ENCODE measurements around the gene MRTFA.
"Not testable (repeated sequence)": the region's sequence is repeated elsewhere in the genome, so short reads cannot be mapped to it uniquely, and the experiment has no call there.

The MRTFA gene

DNA sequence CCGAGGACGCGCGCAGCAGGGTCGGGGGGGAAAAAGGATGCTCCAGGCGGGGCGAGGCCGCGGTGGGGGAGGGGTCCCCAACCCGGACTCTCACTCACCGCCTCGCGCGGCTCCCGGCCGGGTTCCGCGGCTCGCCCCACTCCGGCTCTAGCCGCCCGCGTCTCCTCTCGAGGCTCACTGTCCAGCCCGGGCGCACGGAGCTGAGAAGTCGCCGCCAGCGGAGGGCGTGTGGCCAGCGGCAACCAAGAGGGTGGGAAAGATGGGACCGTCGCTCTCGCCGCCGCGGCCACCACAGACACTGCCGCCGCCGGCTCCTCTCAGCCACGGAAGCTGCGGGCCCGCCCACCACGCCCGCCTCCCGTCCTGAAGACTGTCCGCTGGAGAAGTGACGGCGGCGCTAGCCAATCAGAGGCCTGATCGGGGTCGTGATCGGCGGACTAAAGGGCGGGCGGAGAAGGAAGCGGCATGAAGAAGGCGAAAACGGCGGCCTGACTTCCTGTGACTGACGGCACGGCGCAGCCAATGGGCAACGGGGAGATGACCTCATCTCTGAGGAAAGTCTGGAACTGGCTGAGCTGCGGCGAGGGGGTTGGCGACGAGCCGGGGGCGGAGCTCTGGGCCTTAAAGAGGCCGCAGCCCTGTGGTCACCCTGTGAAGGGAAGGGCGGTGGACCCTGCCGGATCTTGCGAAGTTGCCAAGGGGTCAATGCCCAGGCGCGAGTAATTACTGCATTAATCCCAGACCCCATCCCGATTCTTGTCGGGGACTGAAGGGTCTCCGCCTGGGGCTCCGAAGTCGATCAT, at the start of gene MRTFA:
TSS of gene MRTFA (minus strand) at position 340 of the 803 bp plus-strand sequence.
- peak; percentile 99 for DNase-seq

DNA sequence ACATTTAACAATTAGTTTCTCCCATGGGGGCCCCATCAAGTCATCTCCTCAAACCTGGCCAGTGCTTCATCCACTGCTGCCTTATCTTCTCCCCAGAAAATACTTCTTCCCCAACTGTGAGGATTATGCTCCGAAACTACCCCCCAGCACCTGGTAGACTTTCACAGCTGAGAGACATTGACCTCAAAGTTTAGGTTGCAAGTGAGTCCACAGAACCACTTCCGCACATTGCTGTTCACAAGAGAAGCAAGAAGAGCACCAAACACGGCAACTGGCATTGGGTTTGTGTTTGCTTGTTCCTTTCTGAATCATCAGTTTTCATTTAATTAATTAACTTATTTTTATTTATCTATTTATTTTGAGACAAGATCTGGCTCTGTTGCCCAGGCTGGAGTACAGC, 48.9 kb upstream of the MRTFA start:
- no peak for DNase-seq

DNA sequence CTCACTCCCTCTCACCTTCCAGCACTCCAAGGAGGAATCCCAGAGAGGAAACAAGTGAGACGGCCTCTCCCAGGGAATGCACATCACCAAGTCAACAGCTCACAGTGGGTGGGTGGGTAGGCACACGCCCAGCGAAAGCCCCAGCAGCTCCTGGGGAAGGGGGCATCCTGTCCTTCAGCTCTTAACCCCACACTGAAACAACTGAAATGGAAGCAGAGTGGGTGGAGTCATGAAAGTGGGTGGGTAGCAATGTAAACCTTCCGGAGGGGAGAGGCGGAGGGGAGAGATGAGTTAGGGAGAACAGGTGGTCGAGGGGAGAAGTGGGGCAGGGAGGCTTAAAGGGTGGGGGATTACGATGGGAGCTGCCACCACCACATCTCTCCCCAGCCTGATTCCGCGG, 48.2 kb upstream of the MRTFA start:
- DNase-seq = no peak

DNA sequence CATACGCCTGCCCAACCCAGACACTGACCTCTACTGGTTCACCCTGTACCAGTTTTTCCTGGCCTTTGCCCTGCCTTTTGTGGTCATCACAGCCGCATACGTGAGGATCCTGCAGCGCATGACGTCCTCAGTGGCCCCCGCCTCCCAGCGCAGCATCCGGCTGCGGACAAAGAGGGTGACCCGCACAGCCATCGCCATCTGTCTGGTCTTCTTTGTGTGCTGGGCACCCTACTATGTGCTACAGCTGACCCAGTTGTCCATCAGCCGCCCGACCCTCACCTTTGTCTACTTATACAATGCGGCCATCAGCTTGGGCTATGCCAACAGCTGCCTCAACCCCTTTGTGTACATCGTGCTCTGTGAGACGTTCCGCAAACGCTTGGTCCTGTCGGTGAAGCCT, 44.9 kb upstream of the MRTFA start:
- DNase-seq = no peak

DNA sequence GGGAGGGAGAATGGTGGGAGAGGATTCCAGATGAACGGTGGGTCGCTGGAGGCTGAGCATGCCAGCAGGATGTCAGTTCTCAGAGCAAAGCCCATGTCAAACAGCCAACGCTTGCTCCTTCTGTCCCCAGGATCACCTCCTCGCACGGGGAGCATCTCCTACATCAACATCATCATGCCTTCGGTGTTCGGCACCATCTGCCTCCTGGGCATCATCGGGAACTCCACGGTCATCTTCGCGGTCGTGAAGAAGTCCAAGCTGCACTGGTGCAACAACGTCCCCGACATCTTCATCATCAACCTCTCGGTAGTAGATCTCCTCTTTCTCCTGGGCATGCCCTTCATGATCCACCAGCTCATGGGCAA, 44.3 kb upstream of the MRTFA start:
- DNase-seq = no peak

DNA sequence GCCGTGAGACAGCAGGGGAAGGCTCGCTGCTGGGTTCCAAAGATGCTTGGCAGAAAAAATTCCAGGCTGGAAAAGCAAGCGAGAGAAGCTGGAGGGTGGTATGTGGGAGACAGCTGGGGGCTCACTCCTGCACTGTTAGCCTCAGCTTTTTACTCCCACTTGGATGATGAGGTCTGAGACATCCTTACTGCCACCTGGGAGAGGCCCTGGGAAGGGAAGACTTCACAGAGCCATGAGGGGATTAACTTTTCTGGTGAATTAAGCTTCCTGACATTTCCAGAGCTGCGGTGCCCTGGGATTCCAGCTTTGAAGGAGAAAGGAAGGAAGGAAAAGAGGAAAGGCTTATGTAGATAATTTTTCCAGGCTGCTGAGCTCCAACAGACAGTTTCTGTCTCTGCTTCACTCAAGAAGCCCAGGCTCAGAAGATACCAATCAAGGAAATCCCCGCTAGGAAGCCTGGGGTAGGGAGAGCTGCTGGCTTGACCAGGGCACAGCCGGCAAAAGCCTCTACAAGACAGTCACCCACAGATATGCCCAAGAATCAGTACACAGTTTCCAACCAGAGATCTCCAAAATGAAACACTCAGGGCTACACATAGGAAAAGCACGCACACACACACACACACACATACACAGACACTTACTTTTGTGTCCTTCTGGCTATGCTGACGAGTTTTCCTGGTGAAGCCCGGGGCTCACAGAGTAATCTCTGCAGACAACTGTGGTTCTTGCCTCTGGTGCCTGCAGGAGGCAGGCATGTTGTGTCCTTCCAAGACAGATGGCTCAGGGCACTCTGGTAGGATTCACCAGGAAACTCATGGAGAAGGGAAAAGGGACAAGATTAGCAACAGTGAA, 43.7 kb upstream of the MRTFA start:
- DNase-seq = no peak

DNA sequence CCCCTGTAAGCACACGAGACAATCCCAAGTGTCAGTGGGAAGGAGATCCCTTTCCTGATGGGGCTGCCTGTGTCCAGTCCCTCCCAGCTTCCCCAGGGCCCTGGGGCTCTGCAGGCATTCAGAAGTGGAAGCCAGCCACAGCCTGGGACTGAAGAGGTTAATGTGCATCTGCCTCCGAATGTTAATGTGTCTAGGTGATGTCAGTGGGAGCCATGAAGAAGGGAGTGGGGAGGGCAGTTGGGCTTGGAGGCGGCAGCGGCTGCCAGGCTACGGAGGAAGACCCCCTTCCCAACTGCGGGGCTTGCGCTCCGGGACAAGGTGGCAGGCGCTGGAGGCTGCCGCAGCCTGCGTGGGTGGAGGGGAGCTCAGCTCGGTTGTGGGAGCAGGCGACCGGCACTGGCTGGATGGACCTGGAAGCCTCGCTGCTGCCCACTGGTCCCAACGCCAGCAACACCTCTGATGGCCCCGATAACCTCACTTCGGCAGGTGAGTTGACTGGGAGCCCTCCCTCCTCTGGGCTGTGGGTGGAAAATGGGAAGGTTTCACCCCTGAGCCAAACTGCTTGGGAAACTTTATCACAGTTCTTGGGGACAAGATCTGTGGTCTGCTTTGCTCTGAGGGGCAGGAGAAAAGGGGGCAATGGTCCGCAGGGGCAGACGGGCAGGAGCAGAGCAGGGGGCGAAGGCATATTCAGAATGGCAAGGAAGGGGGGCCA, 42.9 kb upstream of the MRTFA start, which contains the start of gene MCHR1:
TSS of gene MCHR1 (plus strand) at position 236 of the 715 bp plus-strand sequence. CDS start at position 405, 169 bp downstream.
- DNase-seq = no peak

DNA sequence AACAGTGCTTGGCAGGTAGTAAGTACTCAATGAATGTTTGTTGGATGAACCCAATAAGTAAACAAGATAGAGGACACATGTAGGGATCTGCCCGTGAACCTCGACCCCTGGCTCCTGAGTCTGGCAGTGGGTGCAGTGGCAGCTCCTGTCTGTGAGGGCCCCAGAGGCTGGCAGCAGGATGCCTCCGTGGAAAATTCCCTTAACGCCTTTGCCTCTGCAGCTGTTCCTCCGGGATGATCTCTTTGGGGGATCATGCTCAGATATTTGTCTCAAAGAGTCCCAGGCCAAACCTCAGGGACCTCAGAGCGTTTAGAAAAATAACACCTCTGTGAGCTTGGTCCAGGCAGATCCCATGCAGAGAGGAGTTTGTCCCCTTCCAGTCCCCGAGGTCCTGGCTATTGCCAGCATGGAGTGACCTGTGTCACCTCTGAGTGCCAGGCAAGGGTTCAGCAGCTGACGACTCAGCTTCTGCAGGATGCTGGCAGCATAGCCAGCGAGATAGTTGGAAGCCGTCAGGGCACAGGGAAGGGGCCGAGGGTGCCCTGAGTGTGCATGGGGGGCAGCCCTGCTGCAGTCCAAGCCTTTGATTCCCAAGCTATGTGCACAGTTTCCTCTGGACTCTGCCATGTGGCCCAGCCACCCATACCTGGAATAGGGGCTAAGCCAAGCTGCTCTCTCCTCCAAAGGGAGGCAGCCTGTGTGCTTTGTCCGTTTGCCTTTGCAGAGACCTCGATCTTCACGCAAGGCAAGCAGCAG, 42.2 kb upstream of the MRTFA start:
- no peak for DNase-seq

DNA sequence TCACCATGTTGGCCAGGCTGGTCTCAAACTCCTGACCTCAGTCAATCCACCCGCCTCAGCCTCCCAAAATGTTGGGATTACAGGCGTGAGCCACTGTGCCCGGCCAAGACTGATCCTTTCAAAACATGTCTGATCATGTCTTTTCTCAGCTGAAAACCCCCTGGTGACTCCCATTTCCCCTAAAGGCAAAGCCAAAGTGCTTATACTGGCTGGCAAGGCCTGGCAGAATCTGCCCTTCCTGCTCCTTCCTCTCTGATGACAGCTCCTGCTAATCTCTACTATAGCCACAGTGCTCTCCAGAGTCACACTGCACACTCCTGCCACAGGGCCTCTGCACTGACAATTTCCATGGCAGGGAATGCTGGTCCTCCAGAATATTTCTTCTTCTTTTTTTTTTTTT, 40.1 kb upstream of the MRTFA start:
- DNase-seq = no peak

DNA sequence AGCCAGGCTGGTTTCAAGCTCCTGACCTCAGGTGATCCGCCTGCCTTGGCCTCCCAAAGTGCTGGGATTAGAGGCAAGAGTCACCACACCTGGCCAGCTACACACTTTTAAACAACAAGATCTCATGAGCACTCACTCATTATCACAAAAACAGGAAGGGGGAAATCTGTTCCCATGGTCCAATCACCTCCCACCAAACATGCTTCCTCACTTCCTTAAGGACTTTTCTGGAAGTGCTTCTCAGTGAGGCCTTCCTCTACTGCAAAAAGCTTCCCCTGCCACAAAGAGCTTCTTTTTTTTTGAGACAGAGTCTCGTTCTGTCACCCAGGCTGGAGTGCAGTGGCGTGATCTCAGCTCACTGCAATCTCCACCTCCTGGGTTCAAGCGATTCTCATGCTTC, 39.6 kb upstream of the MRTFA start:
- not testable (repeated sequence) for DNase-seq

DNA sequence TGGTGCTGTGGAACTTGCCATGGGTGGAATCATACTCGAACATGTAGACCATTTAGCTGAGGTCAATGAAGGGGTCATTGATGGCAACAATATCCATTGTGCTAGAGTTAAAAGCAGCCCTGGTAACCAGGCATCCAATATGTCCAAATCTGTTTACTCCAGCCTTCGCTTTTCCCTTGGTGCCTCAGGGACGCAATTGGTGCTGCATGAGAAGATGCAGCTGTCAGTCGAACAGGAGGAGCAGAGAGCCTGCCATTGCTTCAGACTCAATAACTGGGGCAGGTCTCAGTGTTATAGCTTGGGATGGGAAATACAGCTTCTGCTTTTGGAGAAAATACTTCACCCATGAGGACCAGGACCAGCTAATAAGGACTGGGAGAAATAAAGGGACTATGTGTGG, 37.8 kb upstream of the MRTFA start:
- DNase-seq = no peak

DNA sequence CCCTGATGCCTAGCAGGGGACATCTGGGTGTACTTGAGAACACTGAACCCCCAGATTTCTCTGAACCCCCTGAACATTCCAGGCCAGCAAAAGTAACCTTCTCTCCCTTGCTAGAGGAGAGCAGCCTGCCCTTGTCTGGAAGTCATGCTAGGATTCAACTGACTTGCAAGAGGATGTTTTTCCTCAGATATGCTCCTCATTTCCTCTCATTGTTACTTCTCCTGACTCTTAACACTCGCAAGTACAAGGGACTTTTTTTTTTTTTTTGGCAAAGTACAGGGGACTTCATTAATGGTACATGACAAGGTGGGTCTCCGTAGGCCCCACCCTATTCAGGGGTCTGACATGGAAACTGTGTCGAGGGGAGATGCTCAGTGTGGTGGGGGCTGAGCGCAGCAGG, 36.5 kb upstream of the MRTFA start:
- no peak for DNase-seq

DNA sequence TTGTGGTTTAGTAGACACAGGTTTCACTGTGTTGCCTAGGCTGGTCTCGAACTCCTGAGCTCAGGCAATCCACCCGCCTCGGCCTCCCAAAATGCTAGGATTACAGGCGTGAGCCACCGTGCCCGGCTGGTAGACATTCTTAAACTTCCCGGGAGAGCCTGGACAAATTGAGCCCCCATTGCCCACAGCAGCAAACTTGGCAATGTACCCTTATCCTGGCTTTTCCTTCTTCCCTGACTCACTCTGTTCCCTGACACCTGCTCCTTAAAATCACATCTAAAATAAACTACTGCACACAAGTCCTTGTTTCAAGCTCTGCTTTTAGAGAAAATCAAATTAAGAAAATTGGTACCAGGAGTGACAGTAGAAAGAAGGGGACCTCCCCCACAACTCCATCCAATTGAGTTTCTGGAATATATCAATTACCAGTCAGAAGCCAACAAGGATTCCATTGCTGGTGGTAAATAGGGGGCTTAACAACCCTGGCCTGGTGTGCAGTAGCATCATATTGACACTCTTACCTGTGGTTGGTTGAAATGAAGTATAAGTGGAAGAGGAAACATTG, 35.4 kb upstream of the MRTFA start:
- no peak for DNase-seq

DNA sequence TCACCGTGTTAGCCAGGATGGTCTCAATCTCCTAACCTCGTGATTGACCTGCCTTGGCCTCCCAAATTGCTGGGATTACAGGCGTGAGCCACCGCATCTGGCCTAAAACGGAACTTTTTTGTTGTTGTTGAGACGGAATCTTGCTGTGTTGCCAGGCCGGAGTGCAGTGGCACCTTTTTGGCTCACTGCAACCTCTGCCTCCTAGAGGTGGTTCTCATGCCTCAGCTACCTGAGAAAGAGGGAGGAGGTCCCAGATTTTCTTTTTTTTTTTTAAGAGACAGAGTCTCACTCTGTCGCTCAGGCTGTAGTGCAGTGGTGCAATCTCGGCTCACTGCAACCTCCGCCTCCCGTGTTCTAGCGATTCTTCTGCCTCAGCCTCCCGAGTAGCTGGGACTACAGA, 34.9 kb upstream of the MRTFA start:
- DNase-seq = no peak

DNA sequence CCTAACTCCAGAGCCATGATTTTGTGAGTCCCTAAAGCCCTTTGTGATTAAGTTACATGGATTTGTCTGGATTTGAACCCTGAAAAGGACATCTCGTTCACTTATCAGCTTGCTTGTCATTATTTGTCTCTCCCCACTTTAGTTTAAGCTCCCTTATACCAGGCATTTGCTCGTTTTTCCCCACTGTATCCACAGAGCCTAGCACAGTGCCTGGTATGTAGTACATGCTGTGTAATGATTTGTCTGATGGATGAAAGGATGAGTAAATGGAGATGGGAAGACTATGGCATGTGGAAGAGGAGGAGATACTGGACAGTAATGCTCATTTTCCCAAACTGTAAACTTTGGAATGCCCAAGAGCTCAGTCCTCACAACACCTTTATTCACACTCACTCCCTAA, 33.5 kb upstream of the MRTFA start:
- no peak for DNase-seq

DNA sequence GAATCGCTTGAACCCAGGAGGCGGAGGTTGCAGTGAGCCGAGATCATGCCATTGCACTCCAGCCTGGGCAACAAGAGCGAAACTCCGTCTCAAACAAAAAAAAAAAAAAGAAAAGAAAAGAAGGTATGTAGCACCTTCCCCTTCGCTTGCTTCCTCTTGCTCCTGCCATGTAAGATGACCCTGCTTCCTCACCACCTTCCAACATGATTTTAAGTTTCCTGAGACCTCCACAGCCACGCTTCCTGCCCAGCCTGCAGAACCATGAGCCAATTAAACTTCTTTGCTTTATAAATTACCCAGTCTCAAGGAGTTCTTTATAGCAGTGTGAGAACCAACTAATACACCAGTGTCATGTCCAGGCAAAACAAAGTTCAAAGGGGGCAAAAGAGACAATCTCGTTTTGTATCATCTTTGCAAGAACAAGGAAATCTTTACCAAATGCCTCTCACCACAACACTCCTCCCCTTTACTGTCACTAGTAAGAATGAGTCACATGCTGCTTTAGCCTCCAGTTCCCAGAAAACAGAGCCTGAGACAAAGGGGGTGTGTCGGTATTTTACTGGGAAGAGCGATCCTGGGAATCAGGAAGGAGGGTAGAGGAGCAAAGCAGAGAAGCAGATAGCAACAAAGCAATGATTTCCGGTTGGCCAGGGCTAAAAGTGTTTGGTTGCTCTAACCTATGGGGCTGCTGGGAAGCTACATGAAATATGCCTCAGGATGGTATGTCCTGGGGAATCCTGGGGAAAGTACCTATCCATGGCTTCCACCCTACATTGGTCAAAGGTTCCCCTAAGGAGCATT, 32.3 kb upstream of the MRTFA start:
- DNase-seq = no peak

DNA sequence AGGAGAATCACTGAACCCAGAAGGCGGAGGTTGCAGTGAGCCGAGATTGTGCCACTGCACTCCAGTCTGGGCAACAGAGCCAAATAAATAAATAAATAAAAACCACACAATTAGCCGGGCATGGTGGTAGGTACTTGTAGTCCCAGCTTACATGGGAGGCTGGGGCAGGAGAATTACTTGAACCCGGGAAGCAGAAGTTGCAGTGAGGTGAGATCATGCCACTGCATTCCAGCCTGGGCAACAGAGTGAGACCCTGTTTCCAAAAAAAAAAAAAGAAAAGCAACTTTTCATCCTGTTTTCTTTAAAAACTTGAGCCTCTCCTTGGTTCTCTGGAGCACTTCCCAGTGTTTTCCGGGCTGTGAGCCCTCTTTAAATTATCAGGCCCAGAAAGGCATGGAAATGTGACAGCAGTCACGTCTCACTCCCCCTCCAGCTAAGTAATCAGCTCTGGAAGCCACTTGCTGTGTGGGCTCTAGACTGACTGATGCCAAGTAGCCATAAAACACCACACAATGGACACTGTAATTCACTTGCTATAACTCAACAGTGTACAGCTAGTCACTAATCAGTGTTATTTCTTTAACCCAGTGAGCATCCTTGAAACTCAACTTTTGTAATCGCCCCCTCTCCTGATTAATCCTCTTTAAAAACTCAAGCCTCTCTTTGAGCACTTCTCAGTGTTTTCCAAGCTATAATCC, 29.8 kb upstream of the MRTFA start:
- no peak for DNase-seq

DNA sequence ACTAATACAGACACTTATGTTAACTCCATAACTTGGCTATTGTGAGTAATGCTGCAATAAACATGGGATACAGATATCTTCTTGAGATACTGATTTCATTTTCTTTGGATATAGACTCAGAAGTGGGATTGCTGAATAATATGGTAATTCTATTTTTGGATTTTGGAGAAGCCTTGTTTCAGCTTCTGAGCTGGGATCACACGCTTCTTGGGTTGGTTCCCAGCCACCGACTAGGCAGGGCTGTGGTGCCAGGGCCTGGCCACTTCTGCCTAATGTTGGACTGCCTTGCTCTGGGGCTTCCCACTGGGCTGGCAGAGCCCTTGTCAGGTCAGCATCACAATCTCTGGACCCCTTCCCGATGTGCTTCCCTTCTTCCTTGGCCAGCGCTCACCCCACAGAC, 28.8 kb upstream of the MRTFA start:
- DNase-seq = no peak

DNA sequence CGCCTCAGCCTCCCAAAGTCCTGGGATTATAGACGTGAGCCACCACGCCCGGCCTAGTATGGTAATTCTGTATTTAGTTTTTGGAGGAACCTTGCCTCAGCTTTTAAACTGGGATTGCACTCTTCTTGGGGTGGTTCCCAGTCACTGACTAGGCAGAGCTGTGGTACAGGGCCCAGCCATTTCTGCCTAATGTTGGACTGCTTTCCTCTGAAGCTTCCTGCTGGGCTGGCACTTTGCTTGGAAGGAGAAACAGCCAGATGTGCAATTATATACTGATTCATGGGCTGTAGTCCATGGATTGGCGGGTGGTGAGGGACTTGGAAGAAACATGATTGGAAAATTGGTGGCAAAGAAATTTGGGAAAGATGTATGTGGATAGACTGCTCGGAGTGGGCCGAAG, 25.2 kb upstream of the MRTFA start:
- DNase-seq = no peak

DNA sequence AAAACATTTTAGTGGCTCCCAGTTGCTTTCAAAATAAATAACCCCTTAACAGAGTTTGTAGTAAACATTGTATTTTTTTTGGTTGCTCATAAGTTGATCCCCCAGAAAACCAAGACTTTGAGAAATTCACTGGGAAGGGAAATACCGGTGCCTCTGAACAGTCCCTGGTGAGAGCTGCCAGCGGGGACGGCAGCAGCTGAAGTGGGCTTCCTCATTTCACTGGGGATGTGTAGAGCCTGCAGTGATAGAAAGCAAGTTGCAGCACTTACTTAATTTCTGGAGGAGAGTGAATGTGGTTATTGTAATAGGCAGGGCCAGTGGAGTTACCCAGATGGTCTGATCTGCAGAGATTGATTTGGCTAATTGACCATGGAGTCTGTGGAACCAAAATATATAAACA, 24.2 kb upstream of the MRTFA start:
- no peak for DNase-seq

DNA sequence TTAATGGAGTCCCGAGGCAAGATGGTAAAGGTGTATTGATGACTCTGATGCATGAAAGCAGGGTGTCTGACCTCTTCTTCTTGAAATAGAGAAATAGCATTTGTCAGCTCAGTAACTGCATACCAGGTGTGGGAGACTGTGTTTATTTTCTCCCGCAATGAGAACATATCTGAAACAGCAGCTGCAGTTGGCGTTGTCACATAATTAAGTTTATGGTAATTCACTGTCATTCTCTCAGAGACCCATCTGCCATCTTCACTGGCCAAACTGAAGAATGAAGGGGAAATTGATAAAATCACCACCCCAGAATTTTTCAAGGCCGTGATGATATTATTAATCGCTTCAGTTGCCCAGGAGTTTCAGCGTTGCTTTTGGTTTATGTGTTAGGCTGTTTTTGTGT, 22.6 kb upstream of the MRTFA start:
- no peak for DNase-seq

All from GOT3 (cell line).